HG03342 (cell line): Measurements from ENCODE around the gene RAD51B.

Source experiments
- ATAC-seq: cut with Tn5 transposase; IDR thresholded peaks from one replicate; pipeline ENCODE4 v1.9.1; 2021; ENCODE audit warnings: mild to moderate bottlenecking, moderate library complexity; ENCODE audit not compliant: unreplicated experiment

The RAD51B gene

DNA sequence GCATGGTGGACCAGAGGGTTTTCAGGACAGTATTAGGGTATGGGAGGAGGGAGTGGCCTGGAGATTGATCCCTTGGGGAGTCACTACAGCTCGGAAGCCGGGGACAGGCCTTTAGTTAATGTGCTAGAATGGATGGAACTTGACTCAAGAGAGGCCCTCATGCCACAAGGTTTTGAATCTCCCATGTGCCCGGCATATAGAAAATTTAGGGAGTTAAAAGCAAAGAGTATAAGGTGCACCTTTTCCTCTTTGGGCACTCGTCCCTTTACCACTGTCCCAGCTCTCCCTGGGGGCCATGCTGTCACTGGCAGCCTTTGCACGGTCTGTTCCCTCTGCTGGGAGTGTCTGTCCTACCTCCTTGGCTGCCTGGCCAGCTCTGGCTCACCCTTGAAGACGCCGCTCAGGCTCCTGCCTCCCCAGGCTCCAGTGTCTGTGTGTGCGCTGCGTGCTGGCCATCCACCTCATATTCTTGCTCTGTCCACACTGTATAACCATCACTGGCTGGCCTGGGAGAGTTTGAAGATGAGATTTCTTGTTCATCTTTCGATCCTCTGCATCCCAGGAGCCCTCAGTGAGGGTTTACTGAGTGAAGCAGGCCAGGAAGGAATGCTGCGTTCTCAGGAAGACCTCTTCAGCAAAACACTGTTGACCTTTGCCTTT lies 811.9 kb downstream of the RAD51B start:
- ATAC-seq, result no peak

GRCh38 chr14:68632054-68632895 lies 812.7 kb downstream of the RAD51B start:
- ATAC-seq, result no peak

GRCh38 chr14:68633131-68633991 lies 813.8 kb downstream of the RAD51B start:
- no peak for ATAC-seq

GRCh38 chr14:68634332-68634731 lies 814.8 kb downstream of the RAD51B start:
- ATAC-seq, result no peak

DNA sequence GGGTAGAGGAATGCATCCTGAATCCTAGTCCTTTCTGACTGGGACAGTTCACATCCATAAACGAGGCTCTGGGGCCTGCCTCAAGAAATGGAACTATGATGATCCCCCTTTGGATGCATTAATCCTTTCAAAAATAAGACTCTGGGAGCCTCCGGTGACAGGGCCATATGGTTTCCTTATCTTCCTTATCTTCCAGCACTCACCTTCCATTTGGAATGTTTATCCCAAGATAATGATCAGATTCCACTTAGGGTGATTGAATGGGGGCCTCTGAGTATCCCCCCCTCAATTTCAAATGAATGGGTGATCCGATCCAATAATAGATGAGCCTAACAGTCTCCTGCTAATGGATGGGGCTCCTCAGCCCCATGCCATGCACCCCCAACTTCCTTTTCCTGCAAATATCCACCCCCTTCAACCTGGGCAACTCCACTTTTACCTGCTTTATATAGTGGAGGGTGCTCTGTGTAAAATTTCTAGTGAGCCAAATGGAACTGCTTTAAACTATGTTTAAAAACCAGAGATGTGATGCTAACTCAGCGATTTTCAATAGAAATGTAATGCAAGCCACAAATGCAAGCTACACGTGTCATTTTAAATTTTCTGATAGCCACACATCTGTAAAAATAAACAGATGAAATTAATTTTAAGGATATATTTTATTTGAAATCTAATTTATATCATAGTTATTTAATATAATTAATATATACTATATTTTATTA lies 815.5 kb downstream of the RAD51B start:
- no peak for ATAC-seq

DNA sequence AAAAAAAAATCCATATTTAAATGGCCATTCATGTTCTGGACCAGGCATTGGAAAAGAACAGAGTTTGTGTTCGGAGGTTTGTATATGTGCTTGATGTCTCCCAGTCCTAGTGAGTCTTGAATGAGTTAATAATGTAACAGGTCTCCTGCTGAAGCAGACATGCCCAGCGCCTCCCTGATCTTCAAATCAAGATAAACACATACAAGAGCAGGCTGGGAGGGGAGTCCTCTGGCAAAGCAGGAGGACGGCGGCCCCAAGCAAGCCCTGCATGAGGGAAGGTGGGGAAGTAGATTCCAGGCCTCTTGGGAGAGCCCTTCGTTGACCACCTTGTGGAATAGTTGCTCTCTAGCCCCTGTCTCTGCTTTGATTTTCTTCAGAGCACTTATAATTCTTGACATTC lies 817.0 kb downstream of the RAD51B start:
- no peak for ATAC-seq

- ATAC-seq, result no peak
Observed at GRCh38 chr14:68637106-68638021, 817.8 kb downstream of the RAD51B start.

DNA sequence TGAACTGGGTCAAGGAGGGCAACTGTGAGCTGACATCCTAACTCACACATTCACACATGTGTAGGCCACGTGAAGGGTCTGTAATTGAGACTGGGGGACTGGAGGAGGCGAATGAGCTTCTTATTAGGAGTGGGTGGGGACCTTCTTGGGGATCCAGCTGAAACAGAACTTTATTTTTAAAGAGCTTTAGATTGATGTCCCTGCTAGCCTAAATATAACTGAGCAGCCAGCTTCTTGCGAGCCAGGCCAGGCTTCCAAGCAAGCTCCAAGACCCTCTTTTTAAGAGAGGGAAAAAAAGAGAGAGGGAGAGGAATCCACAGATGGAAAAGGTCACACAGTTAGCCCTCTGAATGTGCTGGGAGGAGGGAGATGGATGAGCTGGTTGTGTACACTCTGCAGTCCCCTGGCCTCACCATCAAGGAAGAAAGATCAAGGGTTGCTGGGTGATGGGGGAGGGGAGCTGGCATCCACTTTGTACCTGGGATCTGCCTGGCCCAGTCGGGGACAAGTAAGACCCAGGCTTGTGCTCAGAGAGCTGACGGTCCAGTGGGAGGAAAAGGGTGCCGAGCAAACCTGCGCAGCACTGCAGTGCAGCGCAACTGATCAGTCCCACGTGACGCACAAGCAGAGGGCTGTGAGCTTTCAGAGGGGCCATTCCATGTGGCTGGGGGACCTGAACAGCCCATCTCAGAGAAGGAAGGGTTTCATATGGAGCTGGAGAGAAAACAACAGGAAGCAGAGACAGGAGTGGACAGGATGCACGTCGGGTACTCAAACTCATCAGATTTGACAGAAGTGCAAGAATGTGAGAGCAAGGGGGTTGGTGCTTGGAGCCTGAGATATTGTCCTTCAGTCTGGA lies 818.8 kb downstream of the RAD51B start:
- ATAC-seq, result no peak

GRCh38 chr14:68639000-68639757 lies 819.6 kb downstream of the RAD51B start:
- no peak for ATAC-seq

GRCh38 chr14:68639758-68640574 lies 820.4 kb downstream of the RAD51B start:
- ATAC-seq, result no peak

DNA sequence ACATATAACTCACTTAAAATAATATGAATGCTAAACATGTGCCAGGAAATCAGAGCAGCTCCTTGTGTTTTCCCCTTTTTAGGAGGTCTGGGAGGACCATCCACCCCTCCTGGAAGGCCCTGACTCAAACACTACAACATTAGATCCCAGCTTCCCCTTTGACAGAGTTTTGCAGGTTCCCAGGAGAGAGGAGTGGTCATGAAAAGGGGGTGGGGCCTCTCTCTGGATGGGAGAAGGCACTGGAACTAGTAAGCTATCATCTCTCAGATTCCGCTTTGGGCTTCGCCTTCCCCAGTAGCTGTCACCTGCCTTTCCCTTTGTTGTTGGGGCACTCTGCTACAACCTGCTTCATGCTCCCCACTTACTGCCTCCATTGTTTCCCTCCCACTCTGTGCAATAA lies 824.1 kb downstream of the RAD51B start:
- no peak for ATAC-seq

DNA sequence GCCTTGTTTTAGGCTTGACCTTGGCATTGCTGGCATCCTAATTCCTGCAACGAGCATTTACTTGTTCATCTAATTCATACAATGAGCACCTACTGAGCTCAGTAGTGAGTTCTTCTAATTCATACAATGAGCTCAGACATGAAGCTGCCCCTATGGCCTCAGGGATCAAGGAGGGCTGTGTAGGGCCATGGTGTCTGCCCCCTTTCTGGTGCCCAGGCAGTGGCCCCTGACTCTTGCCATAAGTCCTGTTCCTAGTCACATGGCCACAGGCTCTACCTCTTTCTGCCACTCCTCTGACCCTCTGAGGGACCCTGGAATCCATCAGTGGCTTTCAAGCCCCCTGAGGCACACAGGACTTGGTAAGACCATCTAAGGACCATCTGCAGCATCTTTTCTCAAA lies 824.5 kb downstream of the RAD51B start:
- no peak for ATAC-seq

DNA sequence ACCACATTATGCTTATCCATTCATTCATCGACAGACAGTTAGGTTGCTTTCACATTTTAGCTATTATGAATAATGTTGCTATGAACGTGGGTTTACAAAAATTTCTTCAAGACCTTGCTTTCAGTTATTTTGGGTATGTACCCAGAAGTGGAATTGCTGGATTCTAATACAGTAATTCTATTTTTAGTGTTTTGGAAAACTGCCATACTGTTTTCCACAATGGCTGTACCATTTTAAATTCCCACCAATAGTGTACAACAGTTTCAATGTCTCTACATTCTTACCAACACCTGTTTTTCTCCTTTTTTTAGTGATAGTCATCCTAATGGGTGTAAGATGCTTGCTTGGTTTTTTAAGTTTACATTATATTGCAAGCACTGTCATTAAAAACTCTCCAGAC lies 825.8 kb downstream of the RAD51B start:
- no peak for ATAC-seq

GRCh38 chr14:68649476-68650189 lies 830.1 kb downstream of the RAD51B start:
- no peak for ATAC-seq

- no peak for ATAC-seq
Observed at GRCh38 chr14:68650404-68650994, 830.9 kb downstream of the RAD51B start.

DNA sequence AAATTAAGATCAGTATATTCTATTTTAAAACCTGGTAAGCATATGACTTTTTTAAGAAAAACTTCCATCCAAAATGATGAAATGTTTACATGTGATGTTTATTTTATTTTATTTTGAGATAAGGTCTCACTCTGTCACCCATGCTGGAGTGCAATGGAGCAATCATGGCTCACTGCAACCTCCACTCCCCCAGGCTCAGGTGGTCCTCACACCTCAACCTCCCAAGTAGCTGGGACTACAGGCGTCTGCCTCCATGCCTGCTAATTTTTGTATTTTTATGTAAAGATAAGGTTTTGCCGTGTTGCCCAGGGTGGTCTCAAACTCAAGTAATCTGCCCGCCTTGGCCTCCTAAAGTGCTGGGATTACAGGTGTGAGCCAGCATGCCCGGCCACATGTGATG lies 831.5 kb downstream of the RAD51B start:
- ATAC-seq, result no peak
